Endothelial cell of umbilical vein (primary cell): Measurements from ENCODE around the gene SMCO2. TPM values are rescaled to one million over a fixed set of nuclear protein-coding genes. Genes with fewer than 3 reads are reported as not detected.

Experiments used
- BruUV-seq: library from RNA; stranded (reverse); fragments of 400-500 nt; replicated peaks from 2 replicates; lab custom pipeline; 2021; lab: Mats Ljungman, UMichigan
- CTCF ChIA-PET: fragments of 300-600, 350-600 bp; sonication (Branson Sonifier 250); formaldehyde crosslinking; loops from one replicate; lab custom pipeline; 2021; ENCODE audit warnings: antibody characterized with exemption, inconsistent platforms; lab: Charles Lee
- POLR2A ChIA-PET: fragments of 300-600, 350-600 bp; sonication (Branson Sonifier 250); formaldehyde crosslinking; loops from one replicate; lab custom pipeline; 2021; ENCODE audit warnings: antibody characterized with exemption, inconsistent platforms; lab: Charles Lee
- DNase-seq: peaks from one replicate; pipeline ENCODE4 v3.0.0-alpha.2; 2011; ENCODE audit warnings: low read depth, low spot score
- FAIRE-seq: peaks from 2 replicates; lab custom pipeline; 2011; peaks lifted over from hg19 to GRCh38; lab: Jason Lieb, UNC
- H2AFZ ChIP-seq: 2 replicates; pipeline ENCODE4 v1.6.0; 2012; ENCODE audit warnings: low read depth, low read length, control low read depth, inconsistent platforms
- H3K27ac ChIP-seq: 2 replicates; pipeline ENCODE4 v1.5.1; 2011; ENCODE audit warnings: low read depth, mild to moderate bottlenecking, control low read depth, low read length, moderate library complexity; ENCODE audit not compliant: insufficient read depth
- H3K27me3 ChIP-seq, 2 experiments: 2 replicates each; pipeline versions ENCODE4 v1.6.0 to v1.6.1; 2011; ENCODE audit warnings: low read length in 2 of 2, mixed read lengths in 1 of 2; ENCODE audit not compliant: control insufficient read depth in 2 of 2, insufficient read depth in 2 of 2
- H3K36me3 ChIP-seq, 2 experiments: 2 replicates in 1 of 2; 3 replicates in 1 of 2; pipeline ENCODE4 v1.5.1; 2011; ENCODE audit warnings: low read length in 2 of 2, mild to moderate bottlenecking in 1 of 2, moderate library complexity in 1 of 2; ENCODE audit not compliant: control insufficient read depth in 2 of 2, insufficient read depth in 2 of 2; ENCODE audit errors: extremely low read depth in 1 of 2
- H3K4me1 ChIP-seq: 3 replicates; pipeline ENCODE4 v1.5.1; 2011; ENCODE audit warnings: mild to moderate bottlenecking, low read length; ENCODE audit not compliant: control insufficient read depth, insufficient read depth; ENCODE audit errors: extremely low read depth
- H3K4me2 ChIP-seq: 2 replicates; pipeline ENCODE4 v1.6.1; 2011; ENCODE audit warnings: low read length, control low read depth, mixed read lengths; ENCODE audit not compliant: insufficient read depth
- H3K4me3 ChIP-seq, 3 experiments: fragments of 200-600 bp in 1 of 3; sonication (generic), shearing (Covaris generic) in 1 of 3; replicated peaks in 1 of 3; 2 replicates each; pipeline ENCODE4 v1.5.1; 2011 to 2016; ENCODE audit warnings: control low read depth in 3 of 3, low read length in 3 of 3, mild to moderate bottlenecking in 2 of 3, inconsistent platforms in 1 of 3, low read depth in 1 of 3, moderate library complexity in 1 of 3; ENCODE audit not compliant: insufficient read depth in 1 of 3
- H3K79me2 ChIP-seq: 2 replicates; pipeline ENCODE4 v1.6.0; 2012; ENCODE audit warnings: low read length, inconsistent platforms; ENCODE audit not compliant: control insufficient read depth, insufficient read depth
- H3K9ac ChIP-seq: replicated peaks from 2 replicates; pipeline ENCODE3; 2011; ENCODE audit warnings: low read length, control low read depth; ENCODE audit not compliant: insufficient read depth; ENCODE audit errors: extremely low read depth
- H3K9me1 ChIP-seq: replicated peaks from 3 replicates; pipeline ENCODE4 v1.6.0; 2011; ENCODE audit warnings: mild to moderate bottlenecking, low read length; ENCODE audit not compliant: control insufficient read depth, insufficient read depth; ENCODE audit errors: extremely low read depth
- H3K9me3 ChIP-seq: replicated peaks from 2 replicates; pipeline ENCODE4 v1.5.1; 2012; ENCODE audit warnings: low read length, inconsistent platforms; ENCODE audit not compliant: control insufficient read depth, insufficient read depth
- H4K20me1 ChIP-seq: replicated peaks from 2 replicates; pipeline ENCODE3; 2011; ENCODE audit warnings: mild to moderate bottlenecking, low read length; ENCODE audit not compliant: control insufficient read depth, insufficient read depth; ENCODE audit errors: extremely low read depth
- CTCF ChIP-seq, 2 donors: IDR thresholded peaks; 1 replicate in 1 of 2; 2 replicates in 1 of 2; pipeline ENCODE4 v1.5.1; 2011; ENCODE audit warnings: low read length in 2 of 2, mild to moderate bottlenecking in 2 of 2, moderate library complexity in 2 of 2, control low read depth in 1 of 2, inconsistent platforms in 1 of 2, low read depth in 1 of 2; ENCODE audit not compliant: insufficient read depth in 1 of 2; ENCODE audit errors: extremely low read depth in 1 of 2
- EZH2 ChIP-seq: IDR thresholded peaks from 2 replicates; pipeline ENCODE4 v1.6.1; 2012; ENCODE audit warnings: borderline replicate concordance, low read depth, mild to moderate bottlenecking, moderate library complexity, low read length, inconsistent platforms; ENCODE audit not compliant: severe bottlenecking
- FOS ChIP-seq: IDR thresholded peaks from 2 replicates; pipeline ENCODE4 v1.6.1; 2011; ENCODE audit warnings: mild to moderate bottlenecking, low read length, moderate library complexity, borderline replicate concordance; ENCODE audit not compliant: insufficient read depth
- GATA2 ChIP-seq: IDR thresholded peaks from 2 replicates; pipeline ENCODE4 v1.7.0; 2011; ENCODE audit warnings: low read depth, mild to moderate bottlenecking, moderate library complexity, mixed read lengths, low read length; ENCODE audit not compliant: insufficient read length, insufficient read depth
- JUN ChIP-seq: IDR thresholded peaks from 2 replicates; pipeline ENCODE4 v1.6.1; 2011; ENCODE audit warnings: borderline replicate concordance, low read depth; ENCODE audit not compliant: insufficient read length, insufficient read depth
- MAX ChIP-seq: IDR thresholded peaks from 2 replicates; pipeline ENCODE4 v1.6.1; 2011; ENCODE audit not compliant: insufficient read depth, insufficient read length
- MYC ChIP-seq: IDR thresholded peaks from one replicate; pipeline ENCODE4 v1.6.1; 2011; ENCODE audit warnings: mild to moderate bottlenecking, low read depth, low read length
- POLR2AphosphoS5 ChIP-seq: IDR thresholded peaks from 2 replicates; pipeline ENCODE4 v1.6.1; 2012; ENCODE audit warnings: low read depth, mild to moderate bottlenecking, control low read depth, low read length, moderate library complexity; ENCODE audit not compliant: insufficient read depth
- dilution Hi-C: fragments of 300-500 bp; cut with MboI; formaldehyde crosslinking; loops from one replicate; pipeline ENCODE4 v1.15.0; 2019; ENCODE audit warnings: low sequenced_read_pairs; ENCODE audit not compliant: extremely low pct_ligation_motif_present
- intact Hi-C: fragments of 100-400 bp; cut with micrococcal nuclease; formaldehyde crosslinking; loops from one replicate; pipeline ENCODE4 v1.10.0; 2022
- polyA plus RNA-seq, 4 experiments: library from polyadenylated mRNA; depleted of rRNA in 3 of 4; stranded (reverse) in 3 of 4; unstranded in 1 of 4; fragments of >200 nt; gene quantifications; 2 replicates each; pipeline versions ENCODE4 v1.2.1 to v1.2.3, GENCODE V29; 2011 to 2012; ENCODE audit warnings: missing spikeins in 1 of 4
- total RNA-seq: library from RNA; stranded (reverse); gene quantifications from 2 replicates; pipeline ENCODE4 v1.2.3, GENCODE V29; 2021

Gene SMCO2
- total and polyA plus RNA-seq, 2 donors (not counting 3 experiments of a cell fraction or from before 2014, with no cell fraction given) = 0.33 to 0.49 TPM

DNA sequence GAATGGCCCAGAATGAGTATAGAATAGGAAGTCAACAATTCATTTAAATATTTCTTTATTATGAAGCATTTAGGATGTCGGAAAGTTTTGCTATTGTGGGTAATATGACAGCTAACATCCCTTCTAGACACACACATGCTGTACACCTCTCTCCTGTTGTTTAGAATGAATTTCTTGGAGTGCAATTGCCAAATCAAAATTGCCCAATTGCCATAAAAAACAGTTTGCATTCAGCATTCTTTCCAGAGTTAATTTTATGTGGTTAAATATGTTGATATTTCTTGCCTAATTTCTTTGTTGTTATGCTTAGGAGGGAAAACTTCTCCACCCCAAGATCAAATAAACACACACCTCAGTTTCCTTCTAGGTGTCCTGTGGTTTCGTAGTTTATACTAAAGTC lies 16.9 kb upstream of the SMCO2 start:
- Histone ChIP-seq H3K4me2 (no peak overlapping the region), H3K9me1 (no peaks in the 10 kb centered on the region), H3K27me3 (no peaks in the 10 kb centered on the region), H3K27ac (no peak overlapping the region), H3K4me3 (no peak overlapping the region), H4K20me1 (no peaks in the 10 kb centered on the region), H2AFZ (no peak overlapping the region), H3K36me3 (no peaks in the 10 kb centered on the region), H3K79me2 (no peaks in the 10 kb centered on the region), H3K4me1 (peaks cover 4% of the 10 kb centered on the region), H3K9ac (no peak overlapping the region), H3K9me3 (no peaks in the 10 kb centered on the region)
- DNase-seq (no peak), FAIRE-seq (no peak)
- no TSS peak for BruUV-seq
- ChIA-PET POLR2A (no interaction called here), CTCF (no interaction called here)
- intact Hi-C loops (no loop called here), dilution Hi-C loops (no loop called here)
- no peak for TF ChIP-seq CTCF (IDR thresholded peaks at IDR 0.05; ENCODE audit: extremely low read depth in 1 of 2, insufficient read depth in 1 of 2, low read depth in 1 of 2, low read length in 2 of 2)
- TF ChIP-seq MYC = no peak
- TF ChIP-seq JUN = no peak
- TF ChIP-seq POLR2AphosphoS5 = no peak

- no peaks in the 10 kb centered on the region for H3K27me3 ChIP-seq
- no peak overlapping the region for H3K4me2 ChIP-seq
- ChIA-PET POLR2A (no interaction called here), CTCF (no interaction called here)
- dilution Hi-C loops (no loop called here), intact Hi-C loops (no loop called here)
- H2AFZ ChIP-seq = no peak overlapping the region
- no peaks in the 10 kb centered on the region for H3K36me3 ChIP-seq
- H3K9me3 ChIP-seq = no peaks in the 10 kb centered on the region
- TF ChIP-seq FOS (no peak), POLR2AphosphoS5 (no peak), GATA2 (no peak), EZH2 (no peak), MAX (no peak), JUN (no peak), MYC (no peak), CTCF (IDR thresholded peaks at IDR 0.05; ENCODE audit: extremely low read depth in 1 of 2, insufficient read depth in 1 of 2, low read depth in 1 of 2, low read length in 2 of 2) (no peak)
- H3K9me1 ChIP-seq = no peaks in the 10 kb centered on the region
- H3K4me1 ChIP-seq = peaks cover 4% of the 10 kb centered on the region
- FAIRE-seq = no peak
- no peak for DNase-seq
- H3K79me2 ChIP-seq = no peaks in the 10 kb centered on the region
- BruUV-seq = no TSS peak
- no peak overlapping the region for H3K9ac ChIP-seq
- no peaks in the 10 kb centered on the region for H4K20me1 ChIP-seq
- no peak overlapping the region for H3K4me3 ChIP-seq
- H3K27ac ChIP-seq = no peak overlapping the region
These were observed 15.4 kb upstream of the SMCO2 start for GRCh38 chr12:27431185-27431584.
